Keratinocyte (primary cell): ENCODE data around the gene GNAL.

Experiments used
- CTCF ChIP-seq, 3 experiments: IDR thresholded peaks in 1 of 3; conservative IDR thresholded peaks in 1 of 3; optimal IDR thresholded peaks in 1 of 3; 2 replicates in 2 of 3; 3 replicates in 1 of 3; pipeline versions ENCODE3 to v1.5.1; 2011; ENCODE audit warnings: low read length in 3 of 3, mild to moderate bottlenecking in 3 of 3, moderate library complexity in 2 of 3, control low read depth in 1 of 3, inconsistent platforms in 1 of 3; ENCODE audit not compliant: insufficient read depth in 2 of 3; ENCODE audit errors: extremely low read depth in 1 of 3
- EZH2 ChIP-seq: IDR thresholded peaks from one replicate; pipeline ENCODE4 v1.6.1; 2012; ENCODE audit warnings: inconsistent platforms, mild to moderate bottlenecking, low read length, moderate library complexity

GRCh38 chr18:11759456-11759855 lies 70.4 kb downstream of the GNAL start:
- TF ChIP-seq CTCF (optimal IDR thresholded peaks at IDR 0.05 in 1 of 3, IDR thresholded peaks at IDR 0.05 in 1 of 3, conservative IDR thresholded peaks at IDR 0.05 in 1 of 3; ENCODE audit: extremely low read depth in 1 of 3, insufficient read depth in 2 of 3, low read length in 3 of 3) (no peak), EZH2 (no peak)
